Endometrial microvascular endothelial cells (primary cell): ENCODE measurements around the gene PEX1. TPM values are rescaled to one million over a fixed set of nuclear protein-coding genes. Genes with fewer than 3 reads are reported as not detected.
"Not testable (repeated sequence)": the region's sequence is repeated elsewhere in the genome, so short reads cannot be mapped to it uniquely, and the experiment has no call there.

Experiments used
- in situ Hi-C: cut with HindIII; loops from 2 replicates; pipeline ENCODE4 v1.10.0; 2017; ENCODE audit warnings: low sequenced_read_pairs, low pct_unique_long_range_greater_than_20kb; ENCODE audit errors: inconsistent ontology term
- total RNA-seq: library from RNA; depleted of rRNA; stranded (reverse); fragments of >200 nt; gene quantifications from one replicate; pipeline ENCODE4 v1.2.3, GENCODE V29; 2015; ENCODE audit errors: inconsistent ontology term

PEX1 gene
- 9.9 TPM for total RNA-seq

DNA sequence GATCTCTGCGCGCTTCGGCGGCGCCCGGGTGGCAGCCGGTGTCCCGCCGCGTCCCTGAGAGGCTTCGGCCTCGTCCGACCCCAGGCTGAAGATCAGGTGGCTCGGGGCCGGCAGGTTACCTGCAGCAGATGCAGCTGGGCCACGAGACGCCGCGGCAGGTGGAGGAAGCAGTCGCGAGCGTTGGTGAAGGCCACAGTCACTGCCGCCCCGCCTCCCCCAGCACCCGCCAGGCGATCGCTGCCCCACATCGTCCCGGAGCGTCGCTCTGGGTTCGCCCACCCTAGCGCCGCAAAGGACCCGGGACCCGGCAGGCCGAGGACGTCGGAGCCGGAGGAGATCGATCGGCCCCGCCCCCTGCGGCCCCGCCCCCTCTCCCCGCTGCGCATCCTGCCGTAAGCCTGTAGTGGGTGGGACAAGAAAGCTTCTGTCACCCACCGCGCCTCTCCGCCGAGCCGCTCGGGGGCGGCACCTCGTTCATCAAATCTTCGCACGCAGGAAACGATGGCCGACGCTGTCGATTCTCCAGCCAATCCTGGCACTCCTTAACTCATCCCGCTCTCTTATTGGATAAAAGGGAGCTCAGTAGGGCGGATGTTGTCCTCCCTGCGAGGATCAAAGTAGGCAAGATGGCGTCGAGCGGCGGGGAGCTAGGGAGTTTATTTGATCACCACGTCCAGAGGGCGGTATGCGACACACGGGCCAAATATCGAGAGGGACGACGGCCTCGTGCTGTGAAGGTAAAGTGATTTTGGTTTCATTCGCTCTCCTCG, at the start of gene PEX1, which contains the start of gene RBM48:
PEX1 (minus strand) TSS at position 333 of the 770 bp plus-strand sequence; CDS start at position 248, 85 bp downstream.
RBM48 (plus strand) TSS at position 608 of the 770 bp plus-strand sequence; CDS start at position 627, 19 bp downstream.
- in situ Hi-C loops: no loop called here

DNA sequence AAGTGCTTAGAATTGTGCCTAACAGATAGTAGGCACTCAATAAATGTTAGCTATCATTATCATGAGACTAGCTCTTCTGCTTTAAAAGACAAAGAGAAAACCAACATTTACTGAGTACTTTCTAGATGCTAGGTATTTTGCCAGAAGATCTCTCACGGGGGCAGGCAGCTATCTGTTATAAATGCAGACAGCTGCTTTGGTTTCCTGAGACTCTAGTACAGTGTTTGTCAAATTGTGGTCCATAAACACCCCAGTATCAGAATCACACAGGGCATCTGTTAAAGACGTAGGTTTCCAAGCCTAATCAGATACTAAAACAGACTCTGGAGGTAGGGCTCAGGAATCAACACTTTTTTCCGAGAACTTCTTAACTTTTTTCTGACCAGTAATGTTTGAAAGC, 48.0 kb upstream of the PEX1 start:
- in situ Hi-C loops: no loop called here

GRCh38 chr7:92569137-92569536, 40.8 kb upstream of the PEX1 start:
- in situ Hi-C loops: no loop called here

DNA sequence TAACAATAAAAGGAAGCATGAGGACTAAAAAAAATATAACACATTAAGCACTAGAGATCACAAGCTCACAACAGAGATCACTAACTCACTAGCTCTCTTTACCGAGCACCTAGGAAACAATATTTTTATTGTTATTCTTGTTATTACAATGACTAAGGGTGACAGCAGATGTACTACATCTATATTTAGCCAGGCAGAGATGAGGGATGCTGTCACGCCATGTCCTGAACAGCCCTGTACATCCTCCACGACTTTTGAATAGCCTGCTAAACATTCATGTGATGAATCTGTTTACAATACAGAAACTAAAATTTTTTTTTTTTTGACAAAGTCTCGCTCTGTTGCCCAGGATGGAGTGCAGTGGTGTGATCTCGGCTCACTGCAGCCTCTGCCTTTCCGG, 39.1 kb upstream of the PEX1 start:
- in situ Hi-C loops: no loop called here

DNA sequence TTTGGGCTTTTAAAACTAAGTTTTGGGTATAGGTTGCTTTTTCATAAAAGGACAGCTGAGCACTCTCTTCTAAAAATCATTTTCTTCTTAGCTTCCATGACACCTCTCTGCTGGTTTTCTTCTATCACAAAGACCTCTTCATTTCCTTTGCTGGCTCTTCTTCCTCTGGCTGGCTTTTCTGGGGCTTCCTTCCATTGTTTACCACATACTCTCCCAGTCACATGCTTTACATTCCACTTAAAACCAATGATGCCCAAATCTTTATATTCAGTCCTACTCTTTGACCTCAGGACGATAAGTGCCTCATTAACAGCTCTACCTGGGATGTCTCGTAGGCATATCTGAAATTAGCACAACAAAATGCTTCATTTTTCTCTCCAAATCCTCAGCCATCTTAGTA, 35.0 kb upstream of the PEX1 start:
- in situ Hi-C loops: no loop called here

- in situ Hi-C loops: no loop called here
These were observed 32.3 kb upstream of the PEX1 start for GRCh38 chr7:92560602-92561001.

DNA sequence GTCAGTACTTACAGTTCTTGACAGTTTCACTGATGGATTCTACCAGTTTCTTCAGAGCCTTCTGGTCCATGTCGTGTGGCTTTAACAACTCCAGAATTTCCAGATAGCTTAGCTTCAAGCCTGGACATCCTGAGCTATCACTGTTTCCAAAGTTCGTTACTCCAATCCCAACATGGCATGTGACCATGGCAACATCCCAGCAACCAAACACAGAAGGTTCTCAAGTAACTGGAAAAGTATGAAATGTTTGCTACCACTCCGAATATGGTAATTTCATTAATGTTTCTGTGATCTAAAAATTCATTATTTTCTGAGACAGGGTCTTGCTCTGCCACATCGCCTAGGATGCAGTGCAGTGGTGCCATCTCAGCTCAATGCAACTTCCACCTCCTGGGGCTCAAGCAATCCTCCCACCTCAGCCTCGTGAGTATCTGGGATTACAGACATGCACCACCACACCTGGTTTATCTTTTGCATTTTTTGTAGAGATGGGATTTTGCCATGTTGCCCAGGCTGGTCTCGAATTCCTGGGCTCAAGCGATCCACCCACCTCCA, 29.6 kb upstream of the PEX1 start:
- in situ Hi-C loops: no loop called here

- in situ Hi-C loops: no loop called here
These were observed 28.9 kb upstream of the PEX1 start for GRCh38 chr7:92557249-92557648.

DNA sequence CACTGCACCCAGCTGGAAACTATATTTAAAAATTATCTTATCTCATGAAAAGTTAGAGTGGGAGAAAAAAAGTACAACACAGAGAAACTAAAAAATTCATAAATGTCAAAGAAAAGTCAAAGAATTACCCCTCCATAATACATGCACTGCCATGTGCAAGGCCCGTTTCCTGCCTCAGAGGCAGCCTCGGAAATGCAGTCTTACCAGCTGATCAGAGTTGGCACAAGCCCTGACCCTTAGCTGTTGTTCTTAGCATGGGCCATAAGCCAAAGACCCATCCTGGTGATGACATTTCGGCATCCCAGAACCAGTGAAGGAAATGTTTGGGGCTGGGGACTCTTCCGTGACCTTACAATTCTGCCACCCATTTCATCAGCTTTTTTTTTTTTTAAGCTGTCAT, 21.9 kb upstream of the PEX1 start:
- in situ Hi-C loops: no loop called here

- in situ Hi-C loops: no loop called here
These were observed 19.3 kb upstream of the PEX1 start for GRCh38 chr7:92547579-92547978.

- in situ Hi-C loops: no loop called here
These were observed 18.7 kb upstream of the PEX1 start for GRCh38 chr7:92546856-92547497.

- in situ Hi-C loops: not testable (repeated sequence)
These were observed 16.8 kb upstream of the PEX1 start for GRCh38 chr7:92545116-92545515.

DNA sequence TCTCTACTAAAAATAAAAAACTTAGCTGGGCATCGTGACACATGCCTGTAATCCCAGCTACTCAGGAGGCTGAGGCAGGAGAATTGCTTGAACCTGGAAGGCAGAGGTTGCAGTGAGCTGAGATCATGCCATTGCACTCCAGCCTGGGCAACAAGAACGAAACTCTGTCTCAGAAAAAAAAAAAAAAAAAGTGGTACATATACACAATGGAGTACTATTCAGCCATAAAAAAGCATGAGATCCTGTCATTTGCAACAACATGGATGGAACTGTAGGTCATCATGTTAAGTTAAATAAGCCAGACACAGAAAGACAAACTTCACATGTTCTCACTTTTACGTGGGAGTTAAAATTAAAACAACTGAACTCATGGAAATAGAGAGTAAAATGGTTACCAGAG, 15.2 kb upstream of the PEX1 start:
- in situ Hi-C loops: not testable (repeated sequence)

- in situ Hi-C loops: no loop called here
These were observed 6.3 kb upstream of the PEX1 start for GRCh38 chr7:92534572-92534971.

DNA sequence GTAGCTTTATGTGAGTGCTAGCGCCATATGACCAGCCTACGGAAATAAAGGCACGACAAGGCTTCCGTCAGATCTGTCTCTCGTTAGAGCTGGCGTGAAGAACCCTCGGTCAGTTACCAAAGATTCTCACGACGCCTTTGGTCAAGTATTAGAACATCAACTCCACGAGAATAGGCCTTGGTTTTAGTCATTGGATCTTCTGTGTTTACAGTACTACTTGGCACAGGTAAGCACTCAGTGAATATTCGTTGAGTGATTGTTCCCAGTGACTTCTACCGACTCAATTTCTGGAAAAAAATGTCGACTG, 591 bp upstream of the PEX1 start:
- in situ Hi-C loops: no loop called here

- in situ Hi-C loops: no loop called here
These were observed 776 bp downstream of the PEX1 start for GRCh38 chr7:92527300-92528187.

- in situ Hi-C loops: no loop called here
These were observed 5.2 kb downstream of the PEX1 start for GRCh38 chr7:92523110-92523509.

DNA sequence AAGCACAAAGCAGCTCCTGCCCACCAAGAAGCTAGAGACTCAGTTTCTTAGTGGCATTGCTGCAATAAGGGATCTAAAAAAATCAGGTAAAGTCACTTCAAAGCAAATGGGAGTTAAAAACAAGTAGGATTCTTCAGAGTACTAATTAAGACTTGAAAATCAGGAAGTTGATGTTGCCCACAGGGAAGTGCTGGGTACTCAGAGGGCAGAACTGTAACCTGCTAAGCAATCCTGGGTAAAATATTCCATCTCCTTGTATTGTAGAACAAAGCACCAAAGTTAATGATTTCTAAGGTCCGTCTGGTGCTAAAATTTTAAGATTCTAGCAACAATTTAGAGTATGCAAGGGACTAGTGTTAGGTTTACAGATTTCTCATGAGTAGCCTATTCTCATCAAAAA, 8.3 kb downstream of the PEX1 start:
- in situ Hi-C loops: no loop called here

DNA sequence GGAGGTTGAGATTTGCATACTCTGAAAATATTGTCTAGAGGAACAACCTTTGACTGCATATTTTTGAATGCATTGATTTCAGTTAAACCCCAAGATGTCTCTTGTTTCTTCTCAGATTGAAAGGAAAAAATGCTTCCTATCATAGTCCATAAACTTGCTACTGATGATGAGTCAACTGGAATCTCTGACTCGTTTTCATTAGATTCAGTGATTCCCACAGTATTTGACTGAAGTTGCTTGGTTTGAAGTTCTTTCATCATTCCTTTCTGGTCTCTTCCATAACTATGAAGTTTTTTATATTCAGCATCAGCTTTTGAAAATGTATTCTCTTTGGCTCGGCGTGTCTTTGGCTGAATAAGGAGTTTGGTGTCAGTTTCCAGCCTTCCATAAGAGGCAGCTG, 10.7 kb downstream of the PEX1 start:
- in situ Hi-C loops: no loop called here
